Mesenteric fat pad (tissue), 1 donor: Measurements from ENCODE around the gene IBA57. TPM values are rescaled to one million over a fixed set of nuclear protein-coding genes. Genes with fewer than 3 reads are reported as not detected.
A peak's percentile ranks its signal among the peaks of the same experiment; 100 is the strongest.

Experiments used
- DNase-seq: peaks from one replicate; pipeline ENCODE4 v3.0.0-alpha.2; 2020; ENCODE audit warnings: low spot score
- total RNA-seq: library from RNA; stranded (reverse); fragmentation: NEBNext Ultra II Directional; extraction: Animal tissue kit (Norgen Biotek cat#: 25700); gene quantifications from one replicate; pipeline ENCODE4 v1.2.1, GENCODE V29; 2021
- donor health status: DM: yes; HTN: yes; CAD: no.

IBA57 gene
- total RNA-seq, 1 donor from 2014 or later = 7.5 TPM

DNA sequence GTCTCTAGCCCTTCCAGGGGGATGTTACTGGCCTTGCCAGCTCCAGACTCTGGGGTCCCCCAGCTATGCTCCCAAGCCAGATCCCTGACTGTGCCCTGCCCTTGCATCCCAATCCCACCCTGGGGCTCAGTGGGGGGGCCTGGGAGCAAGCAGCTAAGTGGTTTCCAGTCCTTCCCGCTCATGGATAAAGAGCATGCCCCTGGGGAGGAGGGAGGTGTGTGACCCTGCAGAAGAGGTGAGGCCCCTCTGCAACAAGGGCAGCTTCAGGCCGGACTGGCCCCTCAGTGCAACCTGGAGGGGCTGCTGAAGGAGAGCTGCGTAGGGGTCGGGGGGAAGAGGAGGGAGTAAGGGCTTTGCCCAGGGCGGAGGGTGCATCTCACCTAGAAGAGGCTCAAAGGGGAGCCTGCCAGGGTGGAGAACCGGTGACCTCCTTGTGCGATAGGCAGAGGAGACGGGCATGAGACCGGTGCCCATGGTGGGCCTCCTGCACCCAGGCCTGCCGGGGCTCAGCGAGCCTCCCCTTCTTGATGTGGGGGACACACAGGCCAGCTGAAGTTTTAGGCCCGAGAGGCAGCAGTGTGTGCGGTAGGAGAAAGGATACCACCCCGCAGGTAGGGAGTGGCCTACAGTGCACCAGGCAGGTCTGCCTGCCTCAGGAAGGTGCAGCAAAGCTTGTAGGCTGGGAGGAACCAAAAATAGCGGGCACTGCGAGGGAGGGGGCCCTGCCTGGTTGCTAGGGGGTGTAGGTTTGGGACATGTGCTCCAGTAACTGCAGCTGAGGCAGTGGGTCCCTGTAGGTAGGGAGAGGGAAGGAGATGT is 45.3 kb downstream of the IBA57 start:
- DNase-seq = peak; percentile 67

DNA sequence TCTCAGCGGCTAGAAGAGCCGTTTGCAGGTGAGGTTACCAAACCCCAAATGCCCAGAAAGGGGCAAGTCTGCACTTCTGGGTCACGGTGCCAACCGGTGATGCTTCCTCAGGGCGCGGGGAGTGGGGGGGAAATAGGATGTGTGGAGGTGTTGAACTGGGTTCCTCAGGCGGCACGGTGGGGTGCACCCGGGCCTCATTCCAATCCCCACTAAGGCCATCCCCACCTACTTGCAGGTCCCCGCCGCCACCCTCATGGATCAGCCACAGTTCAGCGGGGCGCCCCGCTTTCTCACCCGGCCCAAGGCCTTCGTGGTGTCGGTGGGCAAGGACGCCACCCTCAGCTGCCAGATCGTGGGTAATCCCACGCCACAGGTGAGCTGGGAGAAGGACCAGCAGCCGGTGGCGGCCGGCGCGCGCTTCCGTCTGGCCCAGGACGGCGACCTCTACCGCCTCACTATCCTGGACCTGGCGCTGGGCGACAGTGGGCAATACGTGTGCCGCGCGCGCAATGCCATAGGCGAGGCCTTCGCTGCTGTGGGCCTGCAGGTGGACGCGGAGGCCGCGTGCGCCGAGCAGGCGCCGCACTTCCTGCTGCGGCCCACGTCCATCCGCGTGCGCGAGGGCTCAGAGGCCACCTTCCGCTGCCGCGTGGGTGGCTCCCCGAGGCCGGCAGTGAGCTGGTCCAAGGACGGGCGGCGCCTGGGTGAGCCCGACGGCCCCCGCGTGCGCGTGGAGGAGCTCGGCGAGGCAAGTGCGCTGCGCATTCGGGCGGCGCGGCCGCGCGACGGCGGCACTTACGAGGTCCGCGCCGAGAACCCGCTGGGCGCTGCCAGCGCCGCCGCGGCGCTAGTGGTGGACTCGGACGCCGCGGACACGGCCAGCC is 46.2 kb downstream of the IBA57 start:
- DNase-seq = peak; percentile 86

DNA sequence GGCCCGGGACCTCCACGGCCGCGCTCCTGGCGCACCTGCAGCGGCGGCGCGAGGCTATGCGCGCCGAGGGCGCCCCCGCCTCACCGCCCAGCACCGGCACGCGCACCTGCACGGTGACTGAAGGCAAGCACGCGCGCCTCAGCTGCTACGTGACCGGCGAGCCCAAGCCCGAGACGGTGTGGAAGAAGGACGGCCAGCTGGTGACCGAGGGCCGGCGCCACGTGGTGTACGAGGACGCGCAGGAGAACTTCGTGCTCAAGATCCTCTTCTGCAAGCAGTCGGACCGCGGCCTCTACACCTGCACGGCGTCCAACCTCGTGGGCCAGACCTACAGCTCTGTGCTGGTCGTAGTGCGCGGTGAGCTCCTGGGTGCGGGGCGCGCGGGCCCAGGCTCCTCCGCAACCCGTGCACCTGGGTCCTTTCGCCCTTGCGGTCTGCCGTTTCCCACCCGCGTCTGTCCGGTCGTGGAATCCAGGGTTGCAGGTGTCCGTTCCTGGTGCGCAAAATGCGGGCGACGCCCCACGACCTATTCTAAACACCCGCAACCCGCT is 46.9 kb downstream of the IBA57 start:
- peak; percentile 82 for DNase-seq

DNA sequence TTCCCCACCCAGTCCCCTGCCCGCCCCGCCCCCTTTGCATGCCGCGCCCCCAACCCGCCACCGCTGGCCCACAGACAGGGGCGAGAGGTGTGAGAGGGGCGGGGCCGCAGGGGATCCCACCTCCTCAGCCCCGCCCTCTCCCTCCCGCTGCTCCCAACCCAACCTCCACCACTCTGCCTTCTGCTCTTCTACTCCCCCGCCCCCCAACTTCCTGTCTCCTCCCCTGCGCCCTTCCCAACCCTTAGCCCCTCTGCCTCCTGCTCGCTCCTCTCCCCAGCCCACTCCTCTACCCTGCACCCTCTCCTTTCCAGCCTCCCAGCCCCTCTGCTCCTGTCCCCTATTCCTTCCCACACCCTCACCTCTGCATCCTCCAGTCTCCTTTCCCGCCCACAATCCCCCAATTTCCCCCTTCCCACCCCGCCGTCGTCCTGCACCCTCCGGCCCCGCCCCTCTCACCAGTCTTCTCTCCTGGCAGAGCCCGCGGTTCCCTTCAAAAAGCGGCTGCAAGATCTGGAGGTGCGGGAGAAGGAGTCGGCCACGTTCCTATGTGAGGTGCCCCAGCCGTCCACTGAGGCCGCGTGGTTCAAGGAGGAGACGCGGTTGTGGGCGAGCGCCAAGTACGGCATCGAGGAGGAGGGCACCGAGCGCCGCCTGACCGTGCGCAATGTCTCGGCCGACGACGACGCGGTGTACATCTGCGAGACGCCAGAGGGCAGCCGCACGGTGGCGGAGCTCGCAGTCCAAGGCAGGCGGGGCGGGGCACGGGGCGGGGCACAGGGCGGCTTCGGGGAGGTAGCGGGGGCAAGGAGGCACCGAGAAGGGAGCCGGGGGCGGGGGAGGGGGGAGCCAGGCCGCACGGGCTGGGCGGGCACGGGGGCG is 47.6 kb downstream of the IBA57 start:
- DNase-seq = peak; percentile 93

DNA sequence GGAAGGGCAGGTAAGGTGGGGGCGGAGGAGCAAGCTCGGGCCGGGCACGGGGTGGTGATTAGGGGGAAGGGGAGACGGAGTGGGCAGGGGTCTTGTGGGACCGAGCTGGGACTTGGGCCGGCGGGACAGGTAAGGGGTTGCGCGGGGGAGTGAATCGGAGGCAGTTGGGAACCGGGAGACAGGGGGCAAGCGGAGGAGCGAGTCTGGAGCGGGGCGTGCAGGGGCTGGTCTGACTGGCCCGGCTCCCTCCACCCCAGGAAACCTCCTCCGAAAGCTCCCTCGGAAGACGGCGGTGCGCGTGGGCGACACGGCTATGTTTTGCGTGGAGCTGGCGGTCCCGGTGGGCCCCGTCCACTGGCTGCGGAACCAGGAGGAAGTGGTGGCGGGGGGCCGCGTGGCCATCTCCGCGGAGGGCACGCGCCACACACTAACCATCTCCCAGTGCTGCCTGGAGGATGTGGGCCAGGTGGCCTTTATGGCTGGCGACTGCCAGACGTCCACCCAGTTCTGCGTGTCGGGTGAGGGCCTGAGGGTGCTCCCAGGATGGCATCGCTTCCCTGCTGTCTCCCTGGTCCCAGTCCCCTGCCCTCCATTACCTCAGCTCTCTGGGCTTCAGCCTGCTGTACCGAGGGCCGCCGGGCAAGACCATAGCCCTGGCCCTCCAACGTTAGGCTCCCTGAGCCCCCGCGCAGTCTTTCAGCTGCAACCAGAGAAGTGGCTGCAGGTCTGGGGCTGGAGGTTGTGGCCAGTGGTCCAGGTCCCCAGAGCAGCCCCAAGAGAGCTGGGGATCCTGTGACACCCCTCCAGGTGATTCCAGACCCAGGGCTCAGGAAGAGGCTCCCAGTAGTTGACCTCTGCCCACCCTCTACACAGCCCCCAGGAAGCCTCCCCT is 48.6 kb downstream of the IBA57 start:
- peak; percentile 84 for DNase-seq

DNA sequence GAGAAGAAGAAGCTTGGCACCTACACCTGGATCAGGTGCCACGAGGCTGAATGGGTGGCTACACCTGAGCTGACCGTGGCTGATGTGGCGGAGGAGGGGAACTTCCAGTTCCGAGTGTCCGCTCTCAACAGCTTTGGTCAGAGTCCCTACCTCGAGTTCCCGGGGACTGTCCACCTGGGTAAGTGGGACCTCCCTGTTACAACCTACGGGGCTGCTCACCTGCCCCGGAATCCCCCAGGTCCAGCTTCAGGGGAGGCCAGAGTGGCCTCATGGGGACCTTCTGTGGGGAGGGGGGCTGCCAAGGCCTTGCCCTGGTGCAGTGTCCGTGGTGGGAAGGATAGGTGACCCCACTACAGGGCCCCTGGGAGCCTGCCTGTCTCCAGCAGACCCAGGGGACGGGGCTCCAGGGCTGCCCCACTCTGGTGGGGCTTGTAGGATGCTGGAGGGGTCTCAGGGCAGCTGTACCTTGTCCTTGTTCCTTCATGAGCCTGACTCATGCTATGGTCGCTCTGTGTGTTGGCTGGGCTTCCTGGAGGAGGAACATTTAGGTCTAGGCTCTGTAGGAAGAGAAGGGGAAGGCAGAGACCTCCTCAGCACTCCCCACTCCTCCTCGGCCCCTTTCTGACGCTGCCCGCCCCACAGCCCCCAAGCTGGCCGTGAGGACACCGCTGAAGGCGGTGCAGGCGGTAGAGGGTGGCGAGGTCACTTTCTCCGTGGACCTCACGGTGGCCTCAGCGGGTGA is 49.5 kb downstream of the IBA57 start:
- peak; percentile 81 for DNase-seq

DNA sequence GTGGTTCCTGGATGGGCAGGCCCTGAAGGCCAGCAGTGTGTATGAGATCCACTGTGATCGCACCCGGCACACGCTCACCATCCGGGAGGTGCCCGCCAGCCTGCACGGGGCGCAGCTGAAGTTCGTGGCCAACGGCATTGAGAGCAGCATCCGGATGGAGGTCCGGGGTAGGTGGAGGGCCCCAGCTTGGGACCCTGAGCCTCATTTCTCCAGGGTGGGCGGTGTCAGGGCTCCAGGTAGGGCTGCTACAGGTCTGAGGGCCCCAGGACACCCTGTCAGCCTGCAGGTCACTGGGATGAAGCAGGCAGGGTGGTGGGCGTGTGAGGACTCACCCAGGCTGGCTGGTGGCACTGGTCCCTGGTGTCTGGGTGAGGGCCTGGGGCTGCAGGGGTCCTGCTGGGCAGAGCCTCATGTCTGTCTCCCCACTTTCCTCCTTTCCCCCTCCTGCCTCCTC is 50.1 kb downstream of the IBA57 start:
- DNase-seq = peak; percentile 78

DNA sequence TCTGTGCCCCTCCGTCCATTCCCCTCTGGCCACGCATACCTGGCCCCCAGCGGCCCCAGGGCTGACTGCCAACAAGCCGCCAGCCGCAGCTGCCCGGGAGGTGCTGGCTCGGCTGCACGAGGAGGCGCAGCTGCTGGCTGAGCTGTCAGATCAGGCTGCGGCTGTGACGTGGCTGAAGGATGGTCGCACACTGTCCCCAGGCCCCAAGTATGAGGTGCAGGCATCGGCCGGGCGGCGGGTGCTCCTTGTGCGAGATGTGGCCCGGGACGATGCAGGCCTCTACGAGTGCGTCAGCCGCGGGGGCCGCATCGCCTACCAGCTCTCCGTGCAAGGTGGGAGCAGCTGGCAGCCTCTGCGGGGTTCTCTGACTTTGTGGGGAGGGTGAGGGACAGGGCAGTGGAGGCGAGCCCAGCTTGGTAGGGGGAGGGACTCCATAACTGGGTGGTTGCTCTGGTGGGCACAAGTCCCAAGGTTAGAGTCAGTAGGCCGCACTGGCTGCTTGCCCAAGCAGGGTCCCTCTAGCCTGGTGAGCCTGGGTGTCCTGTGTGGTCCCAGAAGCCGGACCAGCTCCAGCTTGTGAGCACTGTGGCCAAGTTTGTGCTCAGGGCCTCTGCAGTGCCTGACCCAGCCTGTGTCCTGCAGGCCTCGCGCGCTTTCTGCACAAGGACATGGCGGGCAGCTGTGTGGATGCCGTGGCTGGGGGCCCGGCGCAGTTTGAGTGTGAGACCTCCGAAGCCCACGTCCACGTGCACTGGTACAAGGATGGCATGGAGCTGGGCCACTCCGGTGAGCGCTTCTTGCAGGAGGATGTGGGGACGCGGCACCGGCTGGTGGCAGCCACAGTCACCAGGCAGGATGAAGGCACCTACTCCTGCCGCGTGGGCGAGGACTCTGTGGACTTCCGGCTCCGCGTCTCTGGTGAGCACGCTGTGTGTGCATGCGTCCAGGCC is 51.0 kb downstream of the IBA57 start:
- DNase-seq = peak; percentile 89

DNA sequence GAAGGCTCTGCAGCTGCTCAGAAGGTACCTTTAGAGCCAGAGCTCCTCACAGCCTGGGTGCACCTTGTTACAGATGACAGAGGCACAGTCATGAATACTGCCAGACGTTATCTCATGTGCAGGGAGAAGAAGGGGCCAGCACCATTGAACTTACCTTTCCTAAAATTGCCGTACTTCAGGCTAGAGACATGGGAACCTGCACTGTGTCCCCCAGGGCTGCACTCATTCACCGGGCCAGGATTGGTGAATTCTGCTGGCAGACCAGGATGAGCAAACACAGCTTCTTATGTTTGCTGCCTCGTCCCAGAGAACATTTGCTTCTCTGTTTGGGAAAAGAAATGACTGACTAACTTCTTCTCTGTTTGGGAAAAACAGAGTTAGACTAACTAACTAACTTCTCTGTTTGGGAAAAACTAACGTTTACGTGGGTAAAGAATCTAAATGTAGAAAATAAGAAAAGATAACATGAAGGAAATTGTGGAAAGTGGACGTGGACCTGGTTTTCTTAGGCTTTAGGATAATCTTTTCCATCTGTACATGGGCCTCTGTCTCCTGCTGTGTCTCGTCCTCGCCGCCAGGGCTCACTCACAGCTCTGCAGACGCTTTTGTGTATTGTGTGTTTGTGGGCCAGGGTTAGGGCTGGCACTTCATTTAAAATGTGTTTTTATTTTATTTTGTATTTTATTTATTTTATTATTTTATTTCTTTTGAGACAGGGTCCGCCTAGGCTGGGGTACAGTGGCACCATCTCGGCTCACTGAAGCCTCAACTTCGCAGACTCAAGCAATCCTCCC is 52.1 kb downstream of the IBA57 start:
- DNase-seq = no peak

DNA sequence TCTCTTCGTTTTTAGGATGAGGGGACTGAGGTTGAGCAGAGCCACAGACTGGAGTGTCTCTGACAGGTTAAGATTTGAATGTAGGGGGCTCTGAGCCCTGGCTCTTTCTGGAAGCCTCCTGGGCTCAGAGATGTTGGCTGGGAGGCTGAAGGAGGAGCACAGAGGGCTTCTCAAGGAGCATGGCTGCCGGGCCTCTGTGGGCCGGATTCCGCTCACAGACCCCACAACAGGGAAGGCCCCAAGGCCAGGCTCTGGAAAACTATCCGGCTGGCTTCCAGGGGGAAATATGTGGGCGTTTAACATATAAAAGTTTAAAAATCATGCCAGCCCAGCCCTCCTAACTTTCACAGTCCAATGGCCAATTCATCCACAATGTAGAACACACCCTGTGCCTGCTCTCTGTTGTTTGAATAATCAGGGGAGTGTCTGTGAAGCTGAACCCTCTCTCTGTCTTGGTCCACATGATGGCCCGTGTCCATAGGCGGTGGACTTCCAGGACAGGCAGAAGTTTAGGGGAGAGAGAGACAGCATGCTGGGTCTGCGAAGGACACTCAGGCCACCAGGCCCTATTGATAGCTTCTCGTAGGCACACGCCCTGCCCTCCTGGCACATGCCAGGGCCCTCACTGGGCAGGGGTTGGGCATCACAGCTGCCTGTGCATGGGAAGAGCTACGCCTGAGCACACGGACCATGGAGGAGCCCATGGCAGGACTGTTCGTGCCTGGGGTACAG is 53.1 kb downstream of the IBA57 start:
- peak; percentile 57 for DNase-seq

DNA sequence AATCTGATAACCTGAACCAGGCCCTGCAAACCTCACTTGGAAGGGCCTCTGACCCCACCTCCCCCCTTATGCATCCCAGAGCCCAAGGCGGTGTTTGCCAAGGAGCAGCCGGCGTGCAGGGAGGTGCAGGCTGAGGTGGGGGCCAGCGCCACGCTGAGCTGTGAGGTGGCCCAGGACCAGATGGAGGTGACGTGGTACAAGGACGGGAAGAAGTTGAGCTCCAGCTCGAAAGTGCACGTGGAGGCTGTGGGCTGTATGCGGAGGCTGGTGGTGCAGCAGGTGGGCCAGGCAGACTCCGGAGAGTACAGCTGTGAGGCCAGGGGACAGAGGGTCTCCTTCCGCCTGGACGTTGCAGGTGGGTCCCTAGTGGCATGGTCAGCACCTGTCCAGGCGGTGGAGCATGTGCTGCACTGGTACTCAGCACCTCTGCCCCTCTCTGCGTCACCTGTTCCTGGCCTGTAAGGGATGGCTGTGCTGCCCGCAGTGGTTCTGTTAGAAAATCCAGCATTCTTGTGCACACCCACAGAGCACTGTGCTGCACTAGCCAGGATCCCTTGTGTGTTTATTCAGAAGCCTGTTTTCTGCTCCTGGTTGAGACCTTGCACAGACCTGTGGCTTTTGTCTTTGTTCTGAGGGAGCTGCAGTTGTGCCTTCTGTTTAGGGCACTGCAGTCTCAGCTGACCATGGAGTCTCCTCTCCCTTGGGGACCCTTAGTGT is 53.8 kb downstream of the IBA57 start:
- peak; percentile 71 for DNase-seq

DNA sequence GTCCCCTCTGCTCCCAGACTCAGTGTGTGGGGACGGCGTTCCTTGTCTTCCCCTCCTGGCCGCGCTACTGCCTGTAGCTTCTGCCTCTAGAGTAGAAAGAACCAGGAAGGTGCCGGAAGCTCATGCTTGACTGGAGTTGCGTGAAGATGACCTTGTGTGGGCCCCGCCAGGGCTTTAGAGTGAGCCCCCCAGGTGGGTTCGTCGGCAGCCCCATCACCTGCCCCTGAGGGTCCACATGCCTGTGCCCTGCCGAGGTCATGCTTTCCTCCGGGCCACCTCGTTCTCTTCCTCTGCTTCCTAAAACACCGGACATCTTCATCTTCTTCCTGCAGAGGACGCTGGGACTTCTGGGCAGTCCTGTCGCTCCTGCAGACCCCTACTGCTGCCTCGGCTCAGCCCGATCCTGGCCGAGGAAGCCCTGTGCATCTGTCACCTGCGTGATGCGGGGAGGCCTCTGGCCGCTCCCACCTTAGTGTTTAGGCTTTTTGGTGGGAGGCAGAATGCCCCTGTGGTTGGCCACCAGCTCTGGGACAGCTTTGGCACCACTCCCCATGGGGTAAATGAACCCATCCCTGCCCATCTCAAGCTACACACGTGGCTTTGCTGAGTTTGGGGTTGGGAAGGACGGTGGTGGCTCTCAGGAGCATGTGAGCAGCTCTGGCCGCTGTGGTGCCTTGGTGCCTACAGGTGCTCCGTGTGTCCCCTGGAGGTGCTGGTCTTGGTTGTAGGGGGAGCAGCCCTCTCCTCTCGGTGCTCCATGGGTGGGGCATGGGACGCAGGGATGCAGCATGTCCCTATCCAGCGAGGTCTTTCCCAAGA is 54.6 kb downstream of the IBA57 start:
- peak; percentile 69 for DNase-seq

DNA sequence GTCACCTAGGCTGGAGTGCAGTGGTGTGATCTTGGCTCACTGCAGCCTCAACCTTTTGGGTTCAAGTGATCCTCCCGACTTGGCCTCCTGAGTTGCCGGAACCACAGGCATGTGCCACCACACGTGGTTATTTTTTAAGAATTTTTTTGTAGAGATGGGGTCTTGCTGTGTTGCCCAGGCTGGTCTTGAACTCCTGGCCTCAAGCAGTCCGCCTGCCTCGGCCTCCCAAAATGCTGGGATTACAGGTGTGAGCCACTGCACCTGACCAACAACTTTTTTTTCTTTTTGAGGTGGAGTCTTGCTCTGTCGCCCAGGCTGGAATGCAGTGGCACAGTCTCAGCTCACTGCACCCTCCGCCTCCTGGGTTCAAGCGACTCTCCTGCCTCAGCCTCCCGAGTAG is 55.5 kb downstream of the IBA57 start:
- DNase-seq = peak; percentile 60

DNA sequence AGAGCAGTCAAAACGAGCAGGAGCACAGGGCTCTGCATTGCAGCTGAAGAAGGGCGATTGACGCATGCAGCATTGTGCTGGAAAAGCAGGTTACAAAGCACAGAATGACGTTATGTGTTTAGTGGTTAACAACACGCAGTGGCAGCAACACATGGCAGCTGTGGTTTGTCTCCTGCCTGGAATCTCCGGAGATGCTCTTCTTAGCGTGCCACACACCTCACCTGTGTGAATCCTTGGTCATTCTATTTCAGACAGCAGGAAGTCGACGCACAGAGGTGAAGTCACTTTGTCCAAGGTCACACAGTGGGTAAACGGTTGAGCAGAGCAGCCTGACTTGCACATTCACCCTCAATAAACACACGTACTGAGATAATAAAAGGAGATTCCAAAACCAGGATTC is 56.9 kb downstream of the IBA57 start:
- peak; percentile 53 for DNase-seq
